Activated naive CD4-positive, alpha-beta T cell treated with anti-CD3 and anti-CD28 coated beads, Interleukin-2, amount 50 U/mL, for 16 hours (primary cell): ENCODE data around the gene GASK1A.

Source experiments
- DNase-seq: peaks from one replicate; pipeline ENCODE4 v3.0.0-alpha.2; 2020

The GASK1A gene

DNA sequence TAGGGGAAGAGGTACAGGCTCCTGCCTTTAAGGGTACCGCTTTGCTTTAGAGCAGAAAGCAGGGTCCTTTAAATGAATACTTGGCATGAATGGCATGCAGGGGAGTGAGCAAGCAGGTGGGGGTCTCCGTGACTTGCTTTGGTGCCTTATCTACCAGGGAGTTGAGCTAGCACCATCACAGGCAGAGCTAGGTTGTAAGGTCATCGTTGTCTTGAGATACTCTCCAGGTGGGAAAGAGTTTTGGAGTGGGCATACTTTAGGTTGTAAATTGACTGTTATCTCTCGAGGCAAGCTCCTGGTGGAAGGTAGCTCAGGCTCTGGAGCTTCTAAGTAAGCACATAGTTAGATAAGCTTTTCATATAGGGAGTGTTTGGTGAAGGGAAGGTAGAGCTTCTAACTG, 5.6 kb downstream of the GASK1A start:
- no peak for DNase-seq

DNA sequence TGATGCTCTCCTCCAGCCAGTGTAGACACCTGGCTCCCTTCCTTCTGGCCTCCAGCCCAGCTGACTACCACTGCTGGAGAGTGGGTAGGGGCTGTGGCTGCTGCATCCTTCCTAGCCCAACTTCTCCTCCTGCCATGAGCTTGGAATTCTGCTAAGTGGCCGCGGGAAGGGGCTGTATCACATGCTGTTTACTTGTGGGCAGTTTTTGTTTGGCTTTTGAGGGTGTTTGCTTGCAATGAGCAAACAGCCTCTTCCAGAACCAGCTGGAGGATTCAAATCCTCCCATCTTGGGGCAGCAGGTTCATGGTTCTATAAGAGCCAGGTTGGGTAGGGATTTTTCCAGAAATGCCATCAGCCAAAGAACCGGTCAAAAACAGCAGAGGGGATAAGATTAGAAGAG, 9.0 kb downstream of the GASK1A start:
- DNase-seq, result no peak

DNA sequence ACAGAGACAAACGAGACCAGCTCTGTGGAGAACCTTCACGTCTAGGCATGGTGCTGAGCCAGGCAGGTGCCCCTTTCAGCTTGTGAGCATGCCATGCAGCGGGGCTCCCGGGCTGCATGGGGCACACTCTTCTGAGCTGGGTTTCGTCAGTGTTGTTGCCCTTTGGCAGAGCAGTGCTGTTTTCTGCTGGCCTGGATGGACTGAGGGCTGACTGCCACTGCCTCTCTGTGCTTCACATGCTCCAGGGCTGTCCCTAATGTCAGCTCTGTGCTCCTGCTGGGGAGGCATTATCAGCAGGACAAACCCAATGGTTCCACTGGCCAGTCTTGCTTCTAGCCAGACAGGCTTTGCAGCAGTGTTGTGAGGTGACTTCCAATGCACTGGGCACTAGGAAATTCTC, 9.5 kb downstream of the GASK1A start:
- DNase-seq, result no peak

DNA sequence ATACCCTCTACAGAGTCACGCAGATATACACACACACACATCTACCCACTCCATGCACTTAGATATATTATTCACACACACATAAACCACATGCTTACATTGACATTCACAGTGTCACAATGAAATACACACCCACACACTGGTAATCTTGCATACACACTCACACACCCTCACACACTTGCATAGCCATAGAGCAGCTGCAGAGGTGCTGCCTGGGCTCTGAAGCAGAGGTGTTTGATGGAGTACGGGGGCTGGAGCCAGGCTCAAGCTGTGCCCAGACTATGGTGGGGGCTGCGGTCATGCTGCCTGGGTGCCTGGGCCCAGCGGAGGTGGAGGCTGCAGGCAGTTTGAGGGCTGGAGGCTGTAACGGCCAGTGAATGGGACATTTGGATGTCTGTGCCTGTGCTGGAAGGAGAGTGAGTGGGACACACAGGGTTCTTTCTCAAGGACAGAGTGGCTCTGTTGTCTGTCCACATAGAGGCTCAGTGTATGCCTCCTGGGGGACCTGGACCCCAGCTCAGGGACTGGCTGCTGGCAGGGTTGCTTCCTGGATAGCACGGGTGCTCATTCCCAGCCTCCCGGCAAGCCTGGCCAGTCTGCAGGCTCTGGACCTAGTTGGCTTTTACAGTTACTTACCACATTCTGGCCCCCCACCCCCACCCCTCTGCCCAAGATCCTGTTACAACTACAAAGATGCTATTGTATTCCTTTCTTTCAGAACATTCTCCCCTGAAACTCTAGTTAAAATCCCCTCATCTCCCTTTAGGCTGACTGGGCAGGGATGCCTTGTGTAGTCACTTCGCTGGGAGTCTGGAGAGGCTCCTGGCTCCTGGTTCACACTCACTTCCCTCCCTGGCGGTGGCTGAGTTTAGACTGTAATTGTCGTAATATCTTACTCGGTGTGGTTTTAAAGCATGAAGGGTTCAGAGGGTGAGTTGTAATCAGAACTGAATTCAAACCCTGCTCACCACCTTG, 12.5 kb downstream of the GASK1A start:
- DNase-seq, result no peak

DNA sequence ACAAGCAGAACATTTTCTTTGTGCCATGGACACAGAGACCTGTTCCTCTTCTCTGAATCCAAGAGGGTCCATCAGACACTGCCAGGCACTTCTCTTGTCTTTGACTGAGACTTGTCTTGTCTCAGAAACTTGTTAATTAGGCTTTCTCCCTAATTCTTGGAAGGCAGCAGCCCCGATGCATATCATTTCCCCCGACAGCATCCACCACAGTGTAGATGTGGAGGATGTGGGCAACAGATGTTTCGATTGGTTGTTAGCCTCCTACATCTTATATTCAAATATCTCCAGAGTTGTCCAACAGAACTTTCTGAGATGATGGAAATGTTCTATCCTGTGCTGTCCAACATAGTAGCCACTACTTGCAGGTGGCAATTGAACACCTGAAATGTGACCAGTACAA, 15.5 kb downstream of the GASK1A start:
- no peak for DNase-seq

DNA sequence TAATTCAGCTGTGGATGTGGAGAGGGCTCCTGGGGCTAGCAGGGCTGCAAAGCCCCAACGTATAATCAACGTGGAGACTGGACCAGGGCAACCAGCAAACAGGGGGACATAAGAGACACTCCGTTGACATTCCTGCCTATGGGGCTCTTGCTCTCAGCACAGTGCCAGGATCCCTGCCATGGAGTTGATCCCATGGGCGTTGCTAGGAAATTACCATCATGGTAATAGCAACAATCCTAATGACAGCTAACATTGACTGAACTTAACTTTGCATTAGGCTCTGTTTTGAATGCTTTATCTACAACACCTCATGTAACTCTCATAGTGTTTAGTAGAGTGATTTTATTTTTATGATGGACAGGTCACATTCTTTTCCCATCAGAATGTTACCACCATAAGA, 16.9 kb downstream of the GASK1A start:
- no peak for DNase-seq

DNA sequence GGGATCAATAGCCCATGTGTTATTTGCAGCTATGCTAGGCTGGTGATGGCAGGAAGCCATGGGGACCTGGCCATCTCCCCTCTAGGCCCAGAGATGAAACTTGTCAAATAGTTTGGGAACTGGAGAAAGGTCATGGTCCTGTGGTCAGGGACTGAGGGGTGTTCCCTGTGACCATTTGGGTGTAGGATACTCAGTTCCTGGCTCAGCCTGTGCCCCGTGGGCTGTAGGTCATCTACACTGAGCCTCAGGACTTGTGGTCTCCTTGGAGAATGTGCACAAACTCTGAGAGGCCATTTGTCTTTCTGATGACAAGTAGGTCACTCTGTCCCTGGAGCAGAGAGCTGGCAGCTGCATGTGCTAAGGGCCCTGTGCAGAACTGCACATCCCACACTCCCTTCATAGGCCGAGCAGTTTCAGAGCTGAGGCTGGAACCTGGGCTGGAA, 17.5 kb downstream of the GASK1A start:
- no peak for DNase-seq

DNA sequence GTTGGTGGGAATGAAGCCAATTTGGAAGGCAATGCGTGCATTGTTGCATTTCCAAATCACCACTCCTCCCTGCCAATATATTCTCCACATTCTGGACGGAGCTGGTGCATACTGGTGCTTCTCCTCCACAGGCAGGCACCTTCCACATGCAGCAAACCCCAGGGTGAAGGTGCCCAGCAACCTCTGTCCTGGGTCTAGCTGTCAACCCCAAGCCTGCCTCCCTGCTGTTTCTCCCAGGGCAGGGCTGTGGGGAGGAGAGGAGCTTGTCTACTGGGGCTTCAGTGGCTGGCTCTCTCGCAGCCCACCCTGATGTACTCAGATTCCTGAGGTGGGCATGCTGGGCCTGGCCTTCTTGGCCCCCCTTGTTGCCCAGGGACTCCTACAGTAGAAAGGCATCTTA, 20.1 kb downstream of the GASK1A start:
- no peak for DNase-seq

DNA sequence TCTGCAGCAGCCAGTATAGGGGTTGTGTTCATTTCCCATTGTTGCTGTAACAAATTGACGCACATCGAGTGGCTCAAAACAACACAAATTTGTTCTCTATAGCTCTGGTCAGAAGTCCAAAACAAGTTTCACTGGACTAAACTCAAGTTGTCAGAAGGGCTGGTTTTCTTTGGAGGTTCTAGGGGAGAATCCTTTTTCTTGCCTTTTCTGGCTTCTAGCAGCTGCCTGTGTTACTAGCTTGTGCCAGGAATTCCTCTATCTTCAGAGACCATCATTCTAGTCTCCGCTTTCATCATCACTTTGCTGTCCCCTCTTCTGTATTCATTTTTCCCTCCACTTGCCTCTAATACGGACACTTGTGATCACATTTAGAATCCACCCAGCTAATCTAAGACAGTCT, 20.5 kb downstream of the GASK1A start:
- no peak for DNase-seq

DNA sequence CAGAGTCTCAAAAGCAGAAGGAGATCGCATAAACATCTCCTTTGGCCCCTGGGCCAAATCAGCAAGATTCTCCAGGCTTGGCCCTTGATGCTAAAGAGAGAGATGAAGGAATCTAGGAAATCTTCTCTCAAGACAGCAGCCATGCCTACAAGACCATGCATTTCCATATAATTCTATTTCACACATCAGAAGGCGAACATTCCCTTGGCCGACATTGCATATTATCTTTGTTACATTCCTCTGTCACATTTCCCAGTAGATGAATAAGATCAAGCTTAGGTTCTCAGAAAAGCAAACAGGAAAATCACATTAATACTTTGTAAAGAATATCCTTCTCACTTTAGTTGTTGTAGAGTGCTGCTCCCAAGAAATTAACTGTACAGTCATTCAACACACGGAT, 21.3 kb downstream of the GASK1A start:
- no peak for DNase-seq

DNA sequence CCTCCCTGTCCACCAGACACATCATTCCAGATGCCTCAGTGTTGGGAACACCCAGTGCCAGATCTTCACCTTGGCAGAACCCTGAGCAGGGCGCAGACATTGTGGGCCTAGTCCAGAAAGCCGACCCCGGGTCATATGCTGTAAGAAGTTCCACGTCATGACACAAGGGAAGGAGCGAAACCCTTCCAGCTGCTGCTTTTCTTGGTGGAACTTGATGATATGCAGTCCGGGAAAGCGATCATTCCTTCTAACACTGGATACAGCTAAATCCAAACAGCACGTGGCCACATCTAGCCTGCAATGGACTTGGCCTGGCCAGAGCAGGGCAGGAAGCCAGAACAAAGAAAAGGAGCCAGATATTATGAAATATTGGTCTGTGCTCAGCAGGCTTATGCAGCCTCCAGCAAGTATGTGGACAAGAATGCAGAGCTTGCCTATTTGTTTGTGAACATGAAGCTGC, 22.0 kb downstream of the GASK1A start:
- DNase-seq, result no peak

DNA sequence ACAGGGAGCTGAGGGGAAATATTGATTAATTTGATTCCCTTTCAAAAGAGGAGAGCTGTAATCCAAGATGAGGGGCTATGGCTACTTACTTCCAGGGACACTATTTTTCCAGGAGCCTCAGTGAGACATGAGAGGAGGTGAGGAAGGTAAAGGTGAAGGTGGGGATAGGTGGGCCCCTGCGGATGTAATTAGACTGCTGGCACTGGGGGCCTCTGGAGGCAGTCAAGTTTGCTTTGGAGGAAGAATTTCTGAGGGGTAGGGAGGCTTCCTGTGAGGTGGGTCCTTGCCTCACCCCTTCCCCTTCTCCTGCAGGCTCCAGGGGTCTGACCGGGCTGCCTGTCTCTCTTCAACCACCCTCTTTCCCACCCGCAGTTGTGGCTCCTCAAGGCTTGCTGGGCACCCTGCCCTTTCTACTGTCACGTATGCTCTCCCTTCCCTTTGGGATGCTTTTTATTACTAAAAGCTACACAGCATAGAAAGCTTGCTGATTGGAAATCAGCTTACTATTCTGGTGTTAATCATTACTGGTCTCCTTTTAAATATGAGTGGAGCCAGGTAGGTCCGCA, 22.5 kb downstream of the GASK1A start:
- DNase-seq, result no peak

DNA sequence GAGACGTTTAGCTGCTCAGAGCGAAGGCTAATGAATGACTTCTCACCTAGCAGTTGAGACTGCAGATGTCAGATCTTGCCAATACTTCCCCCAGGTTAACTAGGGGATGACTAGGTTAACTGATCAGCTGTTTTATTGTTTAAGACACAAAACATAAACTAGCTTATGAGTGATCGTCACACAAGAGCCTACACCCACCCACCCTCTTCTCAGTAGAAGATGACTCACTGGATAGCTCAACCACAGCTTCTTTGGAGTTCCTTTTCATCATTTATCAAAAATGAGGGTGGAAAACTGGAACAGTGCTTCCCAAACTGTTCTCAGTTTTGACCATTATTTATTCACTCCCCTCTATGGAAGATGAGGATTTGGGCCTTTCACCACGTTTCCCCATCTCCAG, 25.2 kb downstream of the GASK1A start:
- DNase-seq, result no peak

DNA sequence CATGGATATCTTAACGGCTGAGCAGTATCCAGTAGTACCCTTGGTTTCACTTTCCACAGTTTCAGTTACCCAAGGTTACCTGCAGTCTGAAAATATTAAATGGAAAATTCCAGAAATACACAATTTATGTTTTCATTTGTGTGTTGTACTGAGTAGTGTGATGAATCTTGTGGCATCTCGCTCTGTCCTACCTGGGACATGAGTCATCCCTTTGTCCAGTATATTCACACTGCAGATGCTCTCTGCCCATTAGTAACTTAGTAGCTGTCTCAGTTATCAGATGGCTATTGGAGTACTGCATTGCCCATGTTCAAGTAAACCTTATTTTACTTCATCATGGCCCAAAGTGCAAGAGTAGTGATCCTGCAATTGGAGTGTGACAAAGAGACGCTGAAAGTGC, 26.1 kb downstream of the GASK1A start:
- no peak for DNase-seq

DNA sequence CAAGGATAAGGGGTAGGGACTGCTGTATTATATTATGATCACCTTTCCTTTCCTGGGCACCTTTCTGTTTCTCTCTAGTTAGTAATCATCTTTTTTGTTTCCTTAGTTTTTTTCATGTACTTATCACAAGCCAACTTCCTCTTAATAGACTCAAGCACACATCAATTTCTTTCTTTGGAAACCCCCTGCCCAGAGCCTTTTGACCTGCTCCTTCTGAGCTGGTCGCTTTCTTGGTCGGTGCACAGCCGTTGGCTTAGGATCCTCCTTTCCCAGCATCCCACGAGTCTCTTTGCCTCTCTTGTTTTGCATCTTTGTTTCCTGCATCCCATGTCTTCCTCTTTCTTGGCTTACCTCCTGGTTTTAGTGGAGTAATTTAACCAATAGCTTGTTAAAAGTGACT, 26.9 kb downstream of the GASK1A start:
- no peak for DNase-seq

DNA sequence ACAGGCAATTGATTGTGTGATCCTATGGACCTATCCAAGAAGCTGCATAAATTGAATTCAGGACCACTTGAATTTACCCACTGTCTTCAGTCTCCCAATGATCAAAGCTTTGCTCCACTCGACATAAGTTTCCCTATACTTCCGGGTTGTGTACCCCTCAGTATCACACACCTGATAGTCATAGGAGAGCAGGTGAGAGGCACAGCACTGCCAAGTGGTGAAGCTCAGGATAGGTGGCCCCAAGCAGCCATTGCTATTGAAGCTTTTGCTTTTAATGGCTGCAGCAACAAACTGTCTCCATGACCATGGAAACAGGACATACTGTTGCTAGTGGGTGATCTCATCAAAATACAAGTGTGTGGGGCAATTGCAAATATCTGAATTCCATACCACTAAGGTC, 27.7 kb downstream of the GASK1A start:
- DNase-seq, result no peak

DNA sequence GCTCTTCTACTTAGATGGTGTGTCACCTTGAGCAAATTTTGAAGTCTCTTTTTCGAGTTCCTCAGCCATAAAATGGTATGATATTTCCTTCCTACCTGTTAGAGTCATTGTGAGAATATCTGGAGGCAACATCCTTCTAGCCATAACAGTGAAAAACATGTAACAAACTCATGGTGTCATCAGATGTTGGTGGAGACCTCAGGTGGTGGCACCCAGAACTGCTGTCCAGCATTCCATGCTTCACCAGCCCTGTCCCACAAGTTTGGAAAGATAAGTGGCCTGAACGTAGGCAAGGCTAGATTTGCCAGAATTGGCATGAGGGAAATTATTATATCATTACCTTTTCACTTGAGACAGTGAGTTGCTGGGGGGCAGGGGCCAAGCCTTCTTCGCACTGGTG, 30.4 kb downstream of the GASK1A start:
- no peak for DNase-seq

DNA sequence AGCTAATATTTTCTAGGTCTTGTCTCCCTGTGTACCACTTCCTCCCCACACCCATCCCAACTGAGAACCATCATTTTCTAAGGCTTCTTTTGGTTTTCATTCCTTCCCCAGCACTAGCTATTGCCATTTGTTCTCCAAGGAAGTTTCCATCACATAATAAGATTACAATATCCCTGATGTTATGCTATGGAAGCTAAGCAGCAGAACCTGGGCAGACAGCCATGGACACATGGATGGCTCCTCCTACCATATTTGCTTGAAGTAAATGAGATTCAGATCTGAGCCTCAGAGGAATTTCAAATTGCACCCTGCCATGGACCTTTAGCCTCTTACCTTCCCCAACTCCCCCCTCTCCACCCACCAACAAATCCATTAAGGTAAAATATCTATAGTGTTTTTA, 31.5 kb downstream of the GASK1A start:
- no peak for DNase-seq

DNA sequence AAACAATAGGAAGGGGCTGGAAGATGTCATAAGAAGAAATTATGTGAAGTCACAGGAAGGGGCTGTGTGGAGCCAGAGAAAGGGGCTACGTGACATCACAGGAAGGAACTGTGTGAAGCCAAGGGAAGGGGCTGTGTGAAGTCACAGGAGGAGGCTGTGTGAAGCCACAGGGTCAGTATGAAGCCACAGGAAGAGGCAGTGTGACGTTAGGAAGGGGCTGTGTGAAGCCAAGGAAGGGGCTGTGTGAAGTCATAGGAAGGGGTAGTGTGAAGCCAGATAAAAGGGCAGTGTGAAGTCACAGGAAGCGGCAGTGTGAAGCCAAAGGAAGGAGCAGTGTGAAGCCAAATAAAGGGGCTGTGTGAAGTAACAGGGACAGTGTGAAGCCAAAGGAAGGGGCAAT, 32.5 kb downstream of the GASK1A start:
- DNase-seq, result no peak

DNA sequence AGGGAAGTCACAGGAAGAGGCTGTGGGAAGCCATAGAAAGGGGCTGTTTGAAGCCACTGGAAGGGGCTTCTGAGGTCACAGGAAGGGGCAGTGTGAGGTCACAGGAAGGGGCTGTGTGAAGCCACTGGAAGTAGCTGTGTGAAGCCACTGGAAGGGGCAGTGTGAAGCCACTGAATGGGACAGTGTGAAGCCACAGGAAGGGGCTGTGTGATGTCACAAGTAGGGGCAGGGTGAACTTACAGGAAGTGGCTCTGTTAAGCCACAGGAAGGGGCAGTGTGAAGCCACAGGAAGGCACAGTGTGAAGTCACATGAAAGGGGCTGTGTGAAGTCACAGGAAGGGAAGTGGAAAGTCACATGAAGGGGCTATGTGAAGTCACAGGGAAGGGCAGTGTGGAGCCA, 33.1 kb downstream of the GASK1A start:
- no peak for DNase-seq

DNA sequence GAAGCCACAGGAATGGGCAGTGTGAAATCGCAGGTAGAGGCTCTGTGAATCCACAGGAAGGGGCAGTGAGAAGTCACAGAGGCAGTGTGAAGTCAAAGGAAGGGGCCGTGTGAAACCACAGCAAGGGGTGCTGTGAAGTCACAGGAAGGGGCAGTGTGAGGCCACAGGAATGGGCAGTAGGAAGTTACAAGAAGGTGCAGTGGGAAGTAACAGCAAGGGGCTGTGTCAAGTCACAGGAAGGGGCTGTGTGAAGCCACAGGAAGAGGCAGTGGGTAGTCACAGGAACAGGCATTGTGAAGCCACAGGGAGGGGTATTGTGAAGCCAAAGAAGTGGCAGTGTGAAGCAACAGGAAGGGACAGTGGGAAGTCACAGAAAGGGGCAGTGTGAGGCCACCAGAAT, 34.1 kb downstream of the GASK1A start:
- DNase-seq, result no peak

DNA sequence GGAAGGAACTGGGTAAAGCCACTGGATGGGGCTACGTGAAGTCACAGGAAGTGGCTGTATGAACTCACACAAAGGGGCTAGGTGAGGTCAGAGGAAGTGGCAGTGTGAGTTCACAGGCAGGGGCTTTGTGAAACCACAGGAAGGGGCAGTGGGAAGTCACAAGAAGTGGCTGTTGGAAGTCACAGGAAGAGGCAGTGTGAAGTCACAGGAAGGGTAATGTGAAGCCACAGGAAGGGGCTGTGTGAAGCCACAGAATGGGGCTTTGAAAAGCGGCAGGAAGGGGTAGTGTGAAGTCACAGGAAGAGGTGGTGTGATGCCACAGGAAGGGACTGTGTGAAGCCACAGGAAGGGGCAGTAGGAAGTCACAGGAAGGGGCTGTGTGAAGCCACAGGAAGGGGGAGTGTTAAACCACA, 34.6 kb downstream of the GASK1A start:
- DNase-seq, result no peak

DNA sequence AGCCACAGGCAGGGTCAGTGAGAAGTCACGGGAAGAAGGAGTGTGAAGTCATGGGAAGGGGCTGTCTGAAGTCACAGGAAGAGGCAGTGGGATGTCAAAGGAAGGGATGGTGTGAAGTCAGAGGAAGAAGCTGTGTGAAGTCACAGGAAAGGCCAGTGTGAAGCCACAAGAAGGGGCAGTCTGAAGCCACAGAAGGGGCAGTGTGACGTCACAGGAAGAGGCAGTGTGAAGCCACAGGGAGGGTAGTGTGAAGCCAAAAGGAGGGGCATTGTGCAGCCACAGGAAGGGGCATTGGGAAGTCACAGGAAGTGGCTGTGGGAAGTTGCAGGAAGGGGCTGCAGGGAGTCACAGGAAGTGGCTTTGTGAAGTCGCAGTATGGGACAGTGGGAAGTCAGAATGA, 35.1 kb downstream of the GASK1A start:
- DNase-seq, result no peak

DNA sequence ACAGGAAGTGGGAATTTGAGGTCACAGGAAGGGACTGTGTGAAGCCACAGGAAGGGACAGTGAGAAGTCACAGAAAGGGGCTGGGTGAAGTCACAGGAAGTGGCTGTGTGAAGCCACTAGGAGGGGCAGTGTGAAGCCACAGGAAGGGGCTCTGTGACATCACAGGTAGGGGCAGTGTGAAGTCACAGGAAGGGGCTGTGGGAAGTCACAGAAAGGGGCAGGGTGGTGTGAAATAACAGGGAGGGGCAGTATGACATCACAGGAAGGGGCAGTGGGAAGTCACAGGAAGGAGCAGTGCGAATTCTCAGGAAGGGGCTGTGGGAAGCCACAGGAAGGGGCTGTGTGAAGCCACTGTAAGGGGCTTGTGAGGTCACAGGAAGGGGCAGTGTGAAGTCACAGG, 35.8 kb downstream of the GASK1A start:
- no peak for DNase-seq

DNA sequence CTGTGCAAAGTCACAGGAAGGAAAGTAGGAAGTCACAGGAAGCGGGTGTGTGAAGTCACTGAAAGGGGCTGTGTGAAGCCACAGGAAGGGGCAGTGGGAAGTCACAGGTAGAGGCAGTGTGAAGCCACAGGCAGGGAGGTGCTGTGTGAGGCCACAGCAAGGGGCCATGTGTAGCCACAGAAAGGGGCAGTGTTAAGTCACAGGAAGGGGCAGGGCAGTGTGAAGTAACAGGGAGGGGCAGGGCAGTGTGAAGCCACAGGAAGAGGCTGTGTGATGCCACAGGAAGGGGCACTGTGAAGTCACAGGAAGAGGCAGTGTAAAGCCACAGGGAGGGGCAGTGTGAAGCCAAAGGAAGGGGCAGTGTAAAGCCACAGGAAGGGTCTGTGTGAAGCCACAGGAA, 36.5 kb downstream of the GASK1A start:
- no peak for DNase-seq
